Lung (tissue), 12 donors: Measurements from ENCODE around the gene NARS2. TPM values are rescaled to one million over a fixed set of nuclear protein-coding genes. Genes with fewer than 3 reads are reported as not detected.

Experiments used
- ATAC-seq: fragments of 200-7000 bp; cut with Tn5 transposase; one replicate; pipeline ENCODE4 v1.9.1; 2020; ENCODE audit warnings: moderate number of reproducible peaks; ENCODE audit not compliant: insufficient read depth, low FRiP score
- DNase-seq, 3 donors: peaks; one replicate each; pipeline ENCODE4 v3.0.0-alpha.2; 2013 to 2017
- H3K27ac ChIP-seq, 2 donors: one replicate each; pipeline ENCODE4 v1.5.1; 2013; ENCODE audit warnings: mild to moderate bottlenecking in 2 of 2, moderate library complexity in 2 of 2, control low read depth in 1 of 2, inconsistent platforms in 1 of 2, low read depth in 1 of 2, low read length in 1 of 2
- H3K27me3 ChIP-seq, 3 donors: one replicate each; pipeline ENCODE4 v1.5.1; 2013; ENCODE audit warnings: low read length in 2 of 3; ENCODE audit not compliant: control insufficient read depth in 3 of 3, insufficient read depth in 3 of 3
- H3K36me3 ChIP-seq, 4 donors: one replicate each; pipeline ENCODE4 v1.5.1; 2013; ENCODE audit warnings: low read length in 4 of 4, mild to moderate bottlenecking in 1 of 4, moderate library complexity in 1 of 4; ENCODE audit not compliant: control insufficient read depth in 4 of 4, insufficient read depth in 4 of 4
- H3K4me1 ChIP-seq, 5 donors: one replicate each; pipeline ENCODE4 v1.5.1; 2013; ENCODE audit warnings: low read length in 5 of 5, mild to moderate bottlenecking in 2 of 5, moderate library complexity in 1 of 5; ENCODE audit not compliant: control insufficient read depth in 5 of 5, insufficient read depth in 5 of 5
- H3K4me3 ChIP-seq: one replicate; pipeline ENCODE4 v1.5.1; 2013; ENCODE audit warnings: mild to moderate bottlenecking, control low read depth, moderate library complexity
- H3K9ac ChIP-seq, 2 donors: one replicate each; pipeline ENCODE4 v1.5.1; 2013; ENCODE audit warnings: low read length in 2 of 2, control low read depth in 1 of 2; ENCODE audit not compliant: insufficient read depth in 1 of 2
- H3K9me3 ChIP-seq, 4 donors: one replicate each; pipeline ENCODE4 v1.5.1; 2013; ENCODE audit warnings: low read length in 3 of 4, mild to moderate bottlenecking in 1 of 4, moderate library complexity in 1 of 4; ENCODE audit not compliant: control insufficient read depth in 4 of 4, insufficient read depth in 3 of 4
- CTCF ChIP-seq: IDR thresholded peaks from 2 replicates; pipeline ENCODE4 v1.5.1; 2012; ENCODE audit warnings: mild to moderate bottlenecking; ENCODE audit errors: control extremely low read depth, extremely low read depth
- WGBS, 2 donors: extraction: QIAGEN DNeasy Blood & Tissue Kit; methylation state at CpG; one replicate each; pipeline ENCODE4 v1.1.7; 2013; 5-methylcytosine and 5-hydroxymethylcytosine counted together
- polyA plus RNA-seq, 2 donors: library from polyadenylated mRNA; stranded (reverse); fragments of 200-250 nt; gene quantifications; one replicate each; pipeline ENCODE4 v1.2.1, GENCODE V29; 2013
- total RNA-seq, 2 donors: library from RNA; depleted of rRNA in 1 of 2; stranded (reverse); fragments of >200 nt in 1 of 2; gene quantifications; one replicate each; pipeline ENCODE4 v1.2.1, GENCODE V29; 2014 to 2021
- donor health status: control.
- donor health status: control.
- donor health status: Bipolar disorder and iron deficiency.
- donor health status: healthy.
- donor health status: DM: yes; HTN: yes; CAD: no.

The NARS2 gene
- total and polyA plus RNA-seq, 4 donors = 12.0 to 33.8 (median 19.8) TPM

GRCh38 chr11:78576549-78577097 lies 2.0 kb upstream of the NARS2 start:
- 47 to 63% methylated on average over 8 of the region's 8 CpGs for WGBS, 2 donors
- ATAC-seq = no peak

GRCh38 chr11:78575478-78575877 lies 814 bp upstream of the NARS2 start:
- H3K4me1 ChIP-seq = peaks cover 5 to 10% (median 6%) of the 10 kb centered on the region in 5 donors
- peaks cover 0 to 7% (median 5%) of the 10 kb centered on the region in 4 donors for H3K36me3 ChIP-seq
- TF ChIP-seq CTCF = no peak
- WGBS, 2 donors = 65 to 77% methylated on average over 10 of the region's 10 CpGs
- no peak for DNase-seq
- ATAC-seq = no peak
- H3K9me3 ChIP-seq = no peaks in the 10 kb centered on the region
- H3K9ac ChIP-seq = peak overlapping the region in 1 of 2 donors; percentile 91
- H3K27me3 ChIP-seq = no peaks in the 10 kb centered on the region
- H3K4me3 ChIP-seq = no peak overlapping the region
- H3K27ac ChIP-seq = peak overlapping the region; percentile 80 to 82

More at GRCh38 chr11:78576549-78577097, 2.0 kb upstream of the NARS2 start:
- H3K9ac ChIP-seq = no peak overlapping the region
- no peak for DNase-seq
- no peak for TF ChIP-seq CTCF
- H3K27me3 ChIP-seq = no peaks in the 10 kb centered on the region
- peaks cover 5 to 10% (median 6%) of the 10 kb centered on the region in 5 donors for H3K4me1 ChIP-seq
- no peaks in the 10 kb centered on the region for H3K36me3 ChIP-seq
- H3K27ac ChIP-seq = no peak overlapping the region
- peaks cover 0 to under 1% (median 0%) of the 10 kb centered on the region in 4 donors for H3K9me3 ChIP-seq
- no peak overlapping the region for H3K4me3 ChIP-seq

- ATAC-seq (no peak), DNase-seq (peak in 2 of 3 donors; percentile 23 to 55)
- Histone ChIP-seq H3K4me1 (peaks cover 5 to 10% (median 6%) of the 10 kb centered on the region in 5 donors), H3K9me3 (no peaks in the 10 kb centered on the region), H3K36me3 (peaks cover 5 to 12% (median 6%) of the 10 kb centered on the region in 4 donors), H3K9ac (peak overlapping the region; percentile 89), H3K4me3 (no peak overlapping the region), H3K27ac (no peak overlapping the region), H3K27me3 (no peaks in the 10 kb centered on the region)
- no peak for TF ChIP-seq CTCF
- 8 to 10% methylated on average over 5 of the region's 5 CpGs for WGBS, 2 donors
Observed at GRCh38 chr11:78573681-78574080, 983 bp downstream of the NARS2 start.
